Measurements from ENCODE around the gene MMP15. TPM values are rescaled to one million over a fixed set of nuclear protein-coding genes. Genes with fewer than 3 reads are reported as not detected.

MMP15 gene
- total RNA-seq, 1 experiment from 2014 or later: 1.3 TPM

- H3K27ac Mint-ChIP-seq (ENCODE audit: low read depth, unreplicated experiment): no peak overlapping the region
- no peaks in the 10 kb centered on the region for H3K27me3 Mint-ChIP-seq (ENCODE audit: insufficient read depth, unreplicated experiment)
- H3K36me3 Mint-ChIP-seq (ENCODE audit: insufficient read depth, unreplicated experiment): peaks cover 60% of the 10 kb centered on the region
- no peak for TF ChIP-seq CTCF (IDR thresholded peaks at IDR 0.05; ENCODE audit: unreplicated experiment)
- no peak overlapping the region for H3K4me3 Mint-ChIP-seq (ENCODE audit: unreplicated experiment)
- no peaks in the 10 kb centered on the region for H3K4me1 Mint-ChIP-seq (ENCODE audit: insufficient read depth, unreplicated experiment)
- POLR2A ChIA-PET: interaction anchor here (0.7 kb wide), 1 partner anchor 10 kb away, joined by 3 read pairs; the partner anchor contains the start of gene USB1
- intact Hi-C loops (cut with micrococcal nuclease): no loop called here
- H3K9me3 Mint-ChIP-seq (ENCODE audit: unreplicated experiment): no peaks in the 10 kb centered on the region
- CTCF ChIA-PET: interaction anchor here (0.6 to 2.4 kb wide), 6 partner anchors 8 to 350 kb away, joined by 3 to 16 read pairs (median 4); no protein-coding TSS in a partner anchor
- no peak for DNase-seq (ENCODE audit: unreplicated experiment)
- no TSS peak for BruUV-seq (replicated peaks)
Measured at GRCh38 chr16:58010886-58011285, 14.7 kb upstream of the MMP15 start.

GRCh38 chr16:58011652-58012051 is 13.9 kb upstream of the MMP15 start:
- no peak for TF ChIP-seq CTCF (IDR thresholded peaks at IDR 0.05; ENCODE audit: unreplicated experiment)
- H3K27me3 Mint-ChIP-seq (ENCODE audit: insufficient read depth, unreplicated experiment): no peaks in the 10 kb centered on the region
- H3K4me3 Mint-ChIP-seq (ENCODE audit: unreplicated experiment): no peak overlapping the region
- CTCF ChIA-PET: interaction anchor here (0.6 to 1.9 kb wide), 4 partner anchors 10 to 262 kb away, joined by 3 to 8 read pairs (median 3); no protein-coding TSS in a partner anchor
- no peak overlapping the region for H3K27ac Mint-ChIP-seq (ENCODE audit: low read depth, unreplicated experiment)
- H3K9me3 Mint-ChIP-seq (ENCODE audit: unreplicated experiment): no peaks in the 10 kb centered on the region
- no peaks in the 10 kb centered on the region for H3K4me1 Mint-ChIP-seq (ENCODE audit: insufficient read depth, unreplicated experiment)
- no peak for DNase-seq (ENCODE audit: unreplicated experiment)
- intact Hi-C loops (cut with micrococcal nuclease): no loop called here
- POLR2A ChIA-PET: no interaction called here
- peaks cover 53% of the 10 kb centered on the region for H3K36me3 Mint-ChIP-seq (ENCODE audit: insufficient read depth, unreplicated experiment)
- no TSS peak for BruUV-seq (replicated peaks)

- Mint-ChIP-seq H3K27ac (ENCODE audit: low read depth, unreplicated experiment) (no peak overlapping the region), H3K36me3 (ENCODE audit: insufficient read depth, unreplicated experiment) (peaks cover 44% of the 10 kb centered on the region), H3K9me3 (ENCODE audit: unreplicated experiment) (no peaks in the 10 kb centered on the region), H3K4me1 (ENCODE audit: insufficient read depth, unreplicated experiment) (no peaks in the 10 kb centered on the region), H3K27me3 (ENCODE audit: insufficient read depth, unreplicated experiment) (no peaks in the 10 kb centered on the region), H3K4me3 (ENCODE audit: unreplicated experiment) (no peak overlapping the region)
- intact Hi-C loops (cut with micrococcal nuclease): no loop called here
- ChIA-PET POLR2A (no interaction called here), CTCF (interaction anchor here (0.6 to 1.9 kb wide), 2 partner anchors 112 to 474 kb away, joined by 5 to 6 read pairs; no protein-coding TSS in a partner anchor)
- DNase-seq (ENCODE audit: unreplicated experiment): no peak
- TF ChIP-seq CTCF (IDR thresholded peaks at IDR 0.05; ENCODE audit: unreplicated experiment): no peak
- BruUV-seq (replicated peaks): no TSS peak
Measured at GRCh38 chr16:58012481-58012880, 13.1 kb upstream of the MMP15 start.

- CTCF ChIA-PET: interaction anchor here (0.5 to 2.2 kb wide), 4 partner anchors 108 to 150 kb away, joined by 5 to 10 read pairs (median 6); no protein-coding TSS in a partner anchor
- POLR2A ChIA-PET: interaction anchor here (0.6 to 1.2 kb wide), 4 partner anchors 13 to 285 kb away, joined by 3 to 5 read pairs (median 4); no protein-coding TSS in a partner anchor
- DNase-seq (ENCODE audit: unreplicated experiment): no peak
- no peak for TF ChIP-seq CTCF (IDR thresholded peaks at IDR 0.05; ENCODE audit: unreplicated experiment)
- no peaks in the 10 kb centered on the region for H3K4me1 Mint-ChIP-seq (ENCODE audit: insufficient read depth, unreplicated experiment)
- H3K27ac Mint-ChIP-seq (ENCODE audit: low read depth, unreplicated experiment): no peak overlapping the region
- H3K4me3 Mint-ChIP-seq (ENCODE audit: unreplicated experiment): no peak overlapping the region
- H3K36me3 Mint-ChIP-seq (ENCODE audit: insufficient read depth, unreplicated experiment): peaks cover 40% of the 10 kb centered on the region
- intact Hi-C loops (cut with micrococcal nuclease): no loop called here
- H3K27me3 Mint-ChIP-seq (ENCODE audit: insufficient read depth, unreplicated experiment): no peaks in the 10 kb centered on the region
- H3K9me3 Mint-ChIP-seq (ENCODE audit: unreplicated experiment): no peaks in the 10 kb centered on the region
- BruUV-seq (replicated peaks): no TSS peak
Measured at GRCh38 chr16:58013201-58013956, 12.2 kb upstream of the MMP15 start.

Measured in MCF 10A (cell line).